D721Med (cell line): ENCODE results near the gene CTSZ.
A peak's percentile ranks its signal among the peaks of the same experiment; 100 is the strongest.
"Not testable (repeated sequence)": the region's sequence is repeated elsewhere in the genome, so short reads cannot be mapped to it uniquely, and the experiment has no call there.

Experiments used
- DNase-seq: peaks from one replicate; pipeline ENCODE4 v3.0.0; 2011; ENCODE audit warnings: low spot score; ENCODE audit not compliant: insufficient read length
- FAIRE-seq: peaks from 2 replicates; lab custom pipeline; 2011; peaks lifted over from hg19 to GRCh38; lab: Jason Lieb, UNC
- CTCF ChIP-seq: IDR thresholded peaks from 2 replicates; pipeline ENCODE4 v1.5.1; 2012; ENCODE audit warnings: mild to moderate bottlenecking, control low read depth; ENCODE audit not compliant: insufficient read depth; ENCODE audit errors: missing control alignments

CTSZ gene

GRCh38 chr20:59046862-59047261, 39.8 kb upstream of the CTSZ start:
- FAIRE-seq, result no peak

GRCh38 chr20:59044796-59045195, 37.7 kb upstream of the CTSZ start:
- TF ChIP-seq CTCF, result no peak
- DNase-seq (no peak), FAIRE-seq (no peak)

More at GRCh38 chr20:59046862-59047261, 39.8 kb upstream of the CTSZ start:
- no peak for TF ChIP-seq CTCF
- no peak for DNase-seq

- no peak for FAIRE-seq
- DNase-seq, result no peak
- no peak for TF ChIP-seq CTCF
Measured at GRCh38 chr20:59044295-59044694, 37.2 kb upstream of the CTSZ start.

GRCh38 chr20:59043698-59044097, 36.6 kb upstream of the CTSZ start:
- DNase-seq, result no peak
- no peak for TF ChIP-seq CTCF
- no peak for FAIRE-seq

GRCh38 chr20:59042796-59043631, 36.0 kb upstream of the CTSZ start:
- no peak for TF ChIP-seq CTCF
- FAIRE-seq, result no peak
- DNase-seq, result peak; percentile 87

GRCh38 chr20:59042151-59042795, 35.2 kb upstream of the CTSZ start, which contains the start of gene PRELID3B:
Gene PRELID3B, minus strand, starts transcription at chr20:59042786. Its CDS starts 56 bp downstream, at chr20:59042730.
- DNase-seq (no peak), FAIRE-seq (no peak)
- TF ChIP-seq CTCF, result no peak

- not testable (repeated sequence) for DNase-seq, FAIRE-seq
Measured at GRCh38 chr20:59041487-59041886, 34.4 kb upstream of the CTSZ start.
